Measurements from ENCODE around the gene USP3.

Gene USP3

GRCh38 chr15:63530235-63530634 is 25.8 kb downstream of the USP3 start:
- no peak for TF ChIP-seq FOXP2 (optimal IDR thresholded peaks at IDR 0.05; ENCODE audit: borderline replicate concordance, extremely low read depth, extremely low read length, insufficient read depth)
- TF ChIP-seq POLR2AphosphoS5 (IDR thresholded peaks at IDR 0.05; ENCODE audit: low read depth, low read length) = no peak

GRCh38 chr15:63530752-63531299 is 26.4 kb downstream of the USP3 start:
- TF ChIP-seq SIN3A (IDR thresholded peaks at IDR 0.05; ENCODE audit: borderline replicate concordance, insufficient read depth, low read length) = no peak
- no peak for TF ChIP-seq REST (IDR thresholded peaks at IDR 0.05; ENCODE audit: insufficient read depth in 1 of 2, low read depth in 2 of 2, low read length in 2 of 2)
- no peak for TF ChIP-seq TAF1 (IDR thresholded peaks at IDR 0.05; ENCODE audit: borderline replicate concordance, insufficient read depth, low read length)
- no peak for TF ChIP-seq POLR2AphosphoS5 (IDR thresholded peaks at IDR 0.05; ENCODE audit: low read depth, low read length)

GRCh38 chr15:63531586-63531985 is 27.2 kb downstream of the USP3 start:
- TF ChIP-seq TAF1 (IDR thresholded peaks at IDR 0.05; ENCODE audit: borderline replicate concordance, insufficient read depth, low read length) = no peak
- no peak for TF ChIP-seq POLR2AphosphoS5 (IDR thresholded peaks at IDR 0.05; ENCODE audit: low read depth, low read length)
- TF ChIP-seq FOXP2 (optimal IDR thresholded peaks at IDR 0.05; ENCODE audit: borderline replicate concordance, extremely low read depth, extremely low read length, insufficient read depth) = no peak

- TF ChIP-seq TAF1 (IDR thresholded peaks at IDR 0.05; ENCODE audit: borderline replicate concordance, insufficient read depth, low read length) (no peak), POLR2AphosphoS5 (IDR thresholded peaks at IDR 0.05; ENCODE audit: low read depth, low read length) (no peak), SIN3A (IDR thresholded peaks at IDR 0.05; ENCODE audit: borderline replicate concordance, insufficient read depth, low read length) (no peak), REST (IDR thresholded peaks at IDR 0.05; ENCODE audit: insufficient read depth in 1 of 2, low read depth in 2 of 2, low read length in 2 of 2) (no peak), FOXP2 (optimal IDR thresholded peaks at IDR 0.05; ENCODE audit: borderline replicate concordance, extremely low read depth, extremely low read length, insufficient read depth) (no peak)
Measured at GRCh38 chr15:63532307-63532744, 27.9 kb downstream of the USP3 start.

- TF ChIP-seq POLR2AphosphoS5 (IDR thresholded peaks at IDR 0.05; ENCODE audit: low read depth, low read length) = no peak
- TF ChIP-seq FOXP2 (optimal IDR thresholded peaks at IDR 0.05; ENCODE audit: borderline replicate concordance, extremely low read depth, extremely low read length, insufficient read depth) = no peak
- TF ChIP-seq REST (IDR thresholded peaks at IDR 0.05; ENCODE audit: insufficient read depth in 1 of 2, low read depth in 2 of 2, low read length in 2 of 2) = no peak
- no peak for TF ChIP-seq TAF1 (IDR thresholded peaks at IDR 0.05; ENCODE audit: borderline replicate concordance, insufficient read depth, low read length)
- no peak for TF ChIP-seq SIN3A (IDR thresholded peaks at IDR 0.05; ENCODE audit: borderline replicate concordance, insufficient read depth, low read length)
Measured at GRCh38 chr15:63535689-63536088, 31.3 kb downstream of the USP3 start.

- TF ChIP-seq REST (IDR thresholded peaks at IDR 0.05; ENCODE audit: insufficient read depth in 1 of 2, low read depth in 2 of 2, low read length in 2 of 2) (no peak), POLR2AphosphoS5 (IDR thresholded peaks at IDR 0.05; ENCODE audit: low read depth, low read length) (no peak), FOXP2 (optimal IDR thresholded peaks at IDR 0.05; ENCODE audit: borderline replicate concordance, extremely low read depth, extremely low read length, insufficient read depth) (no peak), TAF1 (IDR thresholded peaks at IDR 0.05; ENCODE audit: borderline replicate concordance, insufficient read depth, low read length) (no peak), SIN3A (IDR thresholded peaks at IDR 0.05; ENCODE audit: borderline replicate concordance, insufficient read depth, low read length) (no peak)
Measured at GRCh38 chr15:63538876-63539275, 34.5 kb downstream of the USP3 start.

Data from PFSK-1 (cell line).